Adrenal gland (tissue), 12 donors: Measurements from ENCODE around the gene TINAGL1. TPM values are rescaled to one million over a fixed set of nuclear protein-coding genes. Genes with fewer than 3 reads are reported as not detected.
A peak's percentile ranks its signal among the peaks of the same experiment; 100 is the strongest.

Source experiments
- DNase-seq, 7 donors: peaks; one replicate each; pipeline ENCODE4 v3.0.0-alpha.2; 2019 to 2020
- H3K27ac ChIP-seq, 5 donors: fragments of 200-600 bp; sonication (generic) in 4 of 5; 1 replicate in 3 of 5; 2 replicates in 2 of 5; pipeline versions ENCODE4 v1.5.1 to v1.8.0; 2016 to 2020; ENCODE audit warnings: mild to moderate bottlenecking in 1 of 5
- H3K27me3 ChIP-seq: fragments of 200-600 bp; 2 replicates; pipeline ENCODE4 v1.8.0; 2021
- H3K36me3 ChIP-seq, 2 donors: fragments of 200-600 bp; replicated peaks in 1 of 2; 1 replicate in 1 of 2; 2 replicates in 1 of 2; pipeline versions ENCODE4 v1.5.1 to v1.8.0; 2018 to 2022
- H3K4me1 ChIP-seq, 2 donors: fragments of 200-600 bp; replicated peaks in 1 of 2; 1 replicate in 1 of 2; 2 replicates in 1 of 2; pipeline versions ENCODE4 v1.5.1 to v1.8.0; 2018 to 2021
- H3K4me3 ChIP-seq, 4 donors: fragments of 200-600 bp; sonication (generic) in 3 of 4; one replicate each; pipeline ENCODE4 v1.5.1; 2016 to 2018
- H3K9me3 ChIP-seq, 3 donors: fragments of 200-600 bp; sonication (generic) in 1 of 3; replicated peaks in 1 of 3; 1 replicate in 2 of 3; 2 replicates in 1 of 3; pipeline versions ENCODE4 v1.5.1 to v1.8.0; 2016 to 2021
- CTCF ChIP-seq, 6 experiments: fragments of 450-650 bp in 4 of 6; fragments of 200-600 bp in 2 of 6; sonication (generic) in 1 of 6; IDR thresholded peaks; 1 replicate in 5 of 6; 2 replicates in 1 of 6; pipeline versions ENCODE4 v1.5.1 to v1.8.0; 2016 to 2021; ENCODE audit warnings: antibody characterized with exemption in 6 of 6, mild to moderate bottlenecking in 2 of 6, moderate library complexity in 1 of 6
- POLR2A ChIP-seq, 2 donors: fragments of 450-650 bp; IDR thresholded peaks; one replicate each; pipeline ENCODE4 v1.6.1; 2017; ENCODE audit warnings: antibody characterized with exemption in 2 of 2, mild to moderate bottlenecking in 2 of 2, moderate library complexity in 1 of 2
- WGBS, 4 donors: extraction: QIAGEN DNeasy Blood & Tissue Kit in 2 of 4; methylation state at CpG; one replicate each; pipeline versions ENCODE4 v1.1.5 to v1.1.7; 2013 to 2017; 5-methylcytosine and 5-hydroxymethylcytosine counted together
- intact Hi-C, 2 donors: fragments of 100-400 bp; cut with DNase I; formaldehyde crosslinking; loops; one replicate each; pipeline versions ENCODE4 v1.14.1 to v1.15.0; 2022 to 2023
- polyA plus RNA-seq, 3 donors: library from polyadenylated mRNA; stranded (reverse); fragments of 200-250 nt in 2 of 3; fragments of 350-450 nt in 1 of 3; fragmentation: Illumina TruSeq in 1 of 3; extraction: RNeasy Lipid Tissue Mini Kit (QIAGEN cat#74804) in 1 of 3; gene quantifications; one replicate each; pipeline ENCODE4 v1.2.3, GENCODE V29; 2013 to 2014
- total RNA-seq, 9 donors: library from RNA; depleted of rRNA in 4 of 9; stranded (reverse); fragments of >200 nt in 4 of 9; fragments of 120-200 nt in 1 of 9; fragmentation: NEBNext Ultra II Directional in 1 of 9; extraction: Animal tissue kit (Norgen Biotek cat#: 25700) in 1 of 9; gene quantifications; one replicate each; pipeline versions ENCODE4 v1.1.0 to v1.2.4, GENCODE V29; 2013 to 2023
- donor health status: healthy with polysubstance abuse.
- donor health status: Bipolar disorder and iron deficiency.
- donor health status: DM: yes; HTN: yes; CAD: no.
- donor health status: DM: no; HTN: no; CAD: no.
- donor health status: DM: no; HTN: no; CAD: no.
- donor health status: DM: yes; HTN: yes; CAD: no.

The TINAGL1 gene
- total and polyA plus RNA-seq, 12 donors: 22.7 to 294 (median 89.9) TPM

DNA sequence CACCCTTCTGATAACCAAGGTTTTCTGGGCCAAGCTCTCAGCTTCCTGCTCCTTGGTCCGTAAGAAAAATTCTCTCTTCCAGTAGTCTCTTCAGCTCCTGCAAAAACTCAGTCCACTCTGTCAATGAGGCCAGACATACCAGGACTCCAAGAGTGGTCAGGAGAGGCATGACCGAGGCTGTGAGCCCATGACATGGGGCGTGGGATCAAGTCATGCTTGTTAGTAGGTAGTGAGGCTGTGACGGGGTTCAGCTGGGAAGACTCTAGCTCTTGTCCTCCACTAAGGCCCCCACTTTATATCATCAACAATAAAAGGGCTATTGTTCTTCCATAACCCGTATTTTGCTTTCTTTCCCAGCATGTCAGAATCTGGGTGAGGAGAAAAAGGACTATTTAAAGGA, 31.0 kb downstream of the TINAGL1 start:
- H3K36me3 ChIP-seq: no peaks in the 10 kb centered on the region
- intact Hi-C loops: no loop called here
- 79 to 89% (median 85%) methylated on average over 5 of the region's 5 CpGs for WGBS, 4 donors
- no peaks in the 10 kb centered on the region for H3K9me3 ChIP-seq
- no peak for TF ChIP-seq CTCF (IDR thresholded peaks at IDR 0.05)
- TF ChIP-seq POLR2A (IDR thresholded peaks at IDR 0.05): no peak
- H3K27me3 ChIP-seq: no peaks in the 10 kb centered on the region
- DNase-seq: no peak
- H3K4me1 ChIP-seq: no peaks in the 10 kb centered on the region
- H3K27ac ChIP-seq: no peak overlapping the region
- no peak overlapping the region for H3K4me3 ChIP-seq

GRCh38 chr1:31609514-31610118, 33.3 kb downstream of the TINAGL1 start:
- 11 to 33% (median 20%) methylated on average over 1 of the region's 1 CpG for WGBS, 4 donors
- Histone ChIP-seq H3K4me1 (no peaks in the 10 kb centered on the region), H3K27ac (no peak overlapping the region), H3K4me3 (no peak overlapping the region), H3K27me3 (no peaks in the 10 kb centered on the region), H3K36me3 (no peaks in the 10 kb centered on the region), H3K9me3 (no peaks in the 10 kb centered on the region)
- TF ChIP-seq CTCF (IDR thresholded peaks at IDR 0.05): no peak
- no peak for TF ChIP-seq POLR2A (IDR thresholded peaks at IDR 0.05)
- DNase-seq: no peak
- intact Hi-C loops: no loop called here

DNA sequence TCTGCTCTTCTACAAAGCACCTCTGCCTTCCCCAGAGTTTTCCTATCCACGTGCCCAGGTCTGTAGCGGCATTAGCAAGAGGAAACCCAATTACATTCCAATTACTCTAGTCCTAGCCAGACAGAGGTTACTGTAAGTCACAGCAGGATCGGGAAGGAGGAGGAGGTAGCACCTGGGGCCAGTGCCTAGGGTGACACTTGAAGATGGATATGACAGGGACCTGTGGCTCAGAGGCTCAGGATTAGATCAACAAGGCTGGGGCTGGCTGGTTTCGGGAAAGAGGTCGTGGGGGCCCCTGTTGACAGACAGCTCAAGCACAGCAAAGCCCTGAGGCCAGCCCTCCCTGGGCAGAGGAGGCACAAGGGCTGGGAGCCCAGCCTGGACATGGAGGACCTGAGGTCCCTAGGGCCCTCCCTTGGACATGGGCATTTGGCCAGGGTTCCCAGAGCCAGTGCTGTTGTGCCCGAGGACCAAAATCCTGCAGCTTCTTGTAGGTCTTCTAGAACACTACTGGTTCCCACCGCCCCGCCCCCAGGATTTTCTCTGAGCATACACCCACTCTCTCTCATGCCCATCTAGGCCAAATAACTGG, 38.2 kb downstream of the TINAGL1 start:
- no peak for TF ChIP-seq CTCF (IDR thresholded peaks at IDR 0.05)
- TF ChIP-seq POLR2A (IDR thresholded peaks at IDR 0.05): no peak
- Histone ChIP-seq H3K27me3 (peaks cover 8% of the 10 kb centered on the region), H3K9me3 (no peaks in the 10 kb centered on the region), H3K4me3 (no peak overlapping the region), H3K36me3 (no peaks in the 10 kb centered on the region), H3K4me1 (peaks cover 8 to 13% of the 10 kb centered on the region in 2 donors), H3K27ac (no peak overlapping the region)
- DNase-seq: peak in 1 of 7 donors; percentile 11
- 85 to 92% (median 90%) methylated on average over 7 to 8 of the region's 8 CpGs for WGBS, 4 donors
- intact Hi-C loops: no loop called here

DNA sequence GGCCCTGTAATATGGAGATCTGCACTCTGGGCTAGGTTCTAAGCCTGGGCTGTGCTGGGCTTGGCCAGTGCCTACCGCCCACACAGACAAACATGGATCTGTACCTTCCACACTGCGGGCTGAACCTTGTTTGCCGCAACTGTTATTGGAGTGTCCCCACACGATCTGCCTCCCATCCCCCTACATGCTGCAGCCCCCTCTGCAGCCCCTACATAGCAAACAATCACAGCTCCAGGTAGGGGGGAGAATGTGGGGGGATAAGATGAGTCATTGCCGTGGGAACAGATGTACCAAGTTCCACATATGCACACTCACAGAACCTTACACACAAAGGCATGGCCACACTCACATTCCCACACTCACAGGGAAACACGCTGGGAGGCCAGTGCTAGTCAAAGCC, 39.1 kb downstream of the TINAGL1 start:
- Histone ChIP-seq H3K36me3 (no peaks in the 10 kb centered on the region), H3K9me3 (no peaks in the 10 kb centered on the region), H3K4me1 (peaks cover 8 to 13% of the 10 kb centered on the region in 2 donors), H3K27ac (no peak overlapping the region), H3K4me3 (no peak overlapping the region), H3K27me3 (peaks cover 8% of the 10 kb centered on the region)
- WGBS, 4 donors: 88 to 100% (median 93%) methylated on average over 2 to 6 of the region's 6 CpGs
- TF ChIP-seq POLR2A (IDR thresholded peaks at IDR 0.05) (no peak), CTCF (IDR thresholded peaks at IDR 0.05) (no peak)
- intact Hi-C loops: no loop called here
- peak in 1 of 7 donors; percentile 5 for DNase-seq
